GM19240 (cell line): ENCODE results near the gene MECR.

ENCODE experiments used
- DNase-seq: peaks from one replicate; pipeline ENCODE4 v3.0.0; 2011; ENCODE audit warnings: low spot score; ENCODE audit not compliant: insufficient read length

Gene MECR

GRCh38 chr1:29230553-29231378, at the start of gene MECR:
Gene MECR, minus strand, starts transcription at chr1:29230934. Its CDS starts 28 bp downstream, at chr1:29230906.
- DNase-seq, result peak; percentile 96

GRCh38 chr1:29279951-29280391, 49.2 kb upstream of the MECR start:
- DNase-seq, result no peak

GRCh38 chr1:29279406-29279805, 48.7 kb upstream of the MECR start:
- DNase-seq, result no peak

GRCh38 chr1:29278124-29278523, 47.4 kb upstream of the MECR start:
- DNase-seq, result no peak

GRCh38 chr1:29275435-29275834, 44.7 kb upstream of the MECR start:
- no peak for DNase-seq

- DNase-seq, result no peak
Observed at GRCh38 chr1:29272147-29272907, 41.6 kb upstream of the MECR start.

GRCh38 chr1:29271724-29272123, 41.0 kb upstream of the MECR start:
- DNase-seq, result no peak

- DNase-seq, result no peak
Observed at GRCh38 chr1:29270929-29271521, 40.3 kb upstream of the MECR start.

- no peak for DNase-seq
Observed at GRCh38 chr1:29269382-29269781, 38.6 kb upstream of the MECR start.

- DNase-seq, result no peak
Observed at GRCh38 chr1:29267321-29268070, 36.8 kb upstream of the MECR start.

GRCh38 chr1:29266912-29267311, 36.2 kb upstream of the MECR start:
- no peak for DNase-seq

GRCh38 chr1:29264773-29265389, 34.1 kb upstream of the MECR start:
- DNase-seq, result no peak

GRCh38 chr1:29260531-29260930, 29.8 kb upstream of the MECR start:
- no peak for DNase-seq

- no peak for DNase-seq
Observed at GRCh38 chr1:29259802-29260441, 29.2 kb upstream of the MECR start.

- DNase-seq, result no peak
Observed at GRCh38 chr1:29258976-29259801, 28.5 kb upstream of the MECR start.

- no peak for DNase-seq
Observed at GRCh38 chr1:29258189-29258975, 27.6 kb upstream of the MECR start.

GRCh38 chr1:29256979-29257804, 26.5 kb upstream of the MECR start:
- DNase-seq, result no peak

- no peak for DNase-seq
Observed at GRCh38 chr1:29256394-29256793, 25.7 kb upstream of the MECR start.
